Mesendoderm (in vitro differentiated cells): Measurements from ENCODE around the gene CFL1.

ENCODE experiments used
- DNase-seq: peaks from one replicate; pipeline ENCODE4 v3.0.0; 2013
- H2AK5ac ChIP-seq: 2 replicates; pipeline ENCODE4 v1.6.1; 2013; ENCODE audit warnings: low read length, inconsistent platforms
- H2BK120ac ChIP-seq: 2 replicates; pipeline ENCODE4 v1.6.1; 2013; ENCODE audit warnings: low read depth, mild to moderate bottlenecking, low read length, moderate library complexity, mixed read lengths
- H2BK15ac ChIP-seq: replicated peaks from 2 replicates; pipeline ENCODE4 v1.6.1; 2013; ENCODE audit warnings: low read depth, mild to moderate bottlenecking, moderate library complexity
- H2BK5ac ChIP-seq: 2 replicates; pipeline ENCODE4 v1.6.1; 2013; ENCODE audit warnings: low read length, inconsistent platforms
- H3K18ac ChIP-seq: 2 replicates; pipeline ENCODE4 v1.6.1; 2013; ENCODE audit warnings: mild to moderate bottlenecking, low read length, mixed read lengths
- H3K23ac ChIP-seq: one replicate; pipeline ENCODE4 v1.6.1; 2013; ENCODE audit warnings: low read length
- H3K27ac ChIP-seq: 2 replicates; pipeline ENCODE4 v1.5.1; 2013; ENCODE audit warnings: low read depth, mild to moderate bottlenecking, inconsistent platforms, low read length, moderate library complexity
- H3K27me3 ChIP-seq: 2 replicates; pipeline ENCODE4 v1.6.1; 2013; ENCODE audit warnings: low read length, control low read depth, mild to moderate bottlenecking, inconsistent platforms; ENCODE audit not compliant: insufficient read depth, poor library complexity
- H3K36me3 ChIP-seq: 2 replicates; pipeline ENCODE4 v1.6.1; 2013; ENCODE audit warnings: low read length, inconsistent platforms; ENCODE audit not compliant: control insufficient read depth, insufficient read depth
- H3K4ac ChIP-seq: one replicate; pipeline ENCODE4 v1.6.1; 2013; ENCODE audit warnings: low read depth, mild to moderate bottlenecking, low read length, moderate library complexity
- H3K4me1 ChIP-seq: 2 replicates; pipeline ENCODE4 v1.6.1; 2013; ENCODE audit warnings: low read depth, low read length, inconsistent platforms; ENCODE audit not compliant: control insufficient read depth
- H3K4me2 ChIP-seq: 2 replicates; pipeline ENCODE4 v1.6.1; 2013; ENCODE audit warnings: low read length
- H3K4me3 ChIP-seq: 2 replicates; pipeline ENCODE4 v1.5.1; 2013; ENCODE audit warnings: mild to moderate bottlenecking, low read length
- H3K56ac ChIP-seq: one replicate; pipeline ENCODE4 v1.6.1; 2013; ENCODE audit warnings: low read length
- H3K79me1 ChIP-seq: 2 replicates; pipeline ENCODE4 v1.6.1; 2013; ENCODE audit warnings: low read length, inconsistent platforms
- H3K79me2 ChIP-seq: 2 replicates; pipeline ENCODE4 v1.6.1; 2013; ENCODE audit warnings: mild to moderate bottlenecking, low read length; ENCODE audit not compliant: control insufficient read depth, insufficient read depth
- H3K9ac ChIP-seq: 2 replicates; pipeline ENCODE4 v1.6.1; 2013; ENCODE audit warnings: low read length, inconsistent platforms
- H4K5ac ChIP-seq: one replicate; pipeline ENCODE4 v1.6.1; 2013; ENCODE audit warnings: low read length
- H4K8ac ChIP-seq: one replicate; pipeline ENCODE4 v1.6.1; 2013; ENCODE audit warnings: low read depth, mild to moderate bottlenecking, control low read depth, low read length, moderate library complexity
- WGBS: extraction: QIAGEN DNeasy Blood & Tissue Kit; methylation state at CpG from one replicate; pipeline ENCODE4 v1.1.7; 2013; ENCODE audit warnings: low lambda C conversion rate, missing lambda C conversion rate; ENCODE audit not compliant: insufficient coverage; ENCODE audit errors: extremely low coverage; 5-methylcytosine and 5-hydroxymethylcytosine counted together

The CFL1 gene

DNA sequence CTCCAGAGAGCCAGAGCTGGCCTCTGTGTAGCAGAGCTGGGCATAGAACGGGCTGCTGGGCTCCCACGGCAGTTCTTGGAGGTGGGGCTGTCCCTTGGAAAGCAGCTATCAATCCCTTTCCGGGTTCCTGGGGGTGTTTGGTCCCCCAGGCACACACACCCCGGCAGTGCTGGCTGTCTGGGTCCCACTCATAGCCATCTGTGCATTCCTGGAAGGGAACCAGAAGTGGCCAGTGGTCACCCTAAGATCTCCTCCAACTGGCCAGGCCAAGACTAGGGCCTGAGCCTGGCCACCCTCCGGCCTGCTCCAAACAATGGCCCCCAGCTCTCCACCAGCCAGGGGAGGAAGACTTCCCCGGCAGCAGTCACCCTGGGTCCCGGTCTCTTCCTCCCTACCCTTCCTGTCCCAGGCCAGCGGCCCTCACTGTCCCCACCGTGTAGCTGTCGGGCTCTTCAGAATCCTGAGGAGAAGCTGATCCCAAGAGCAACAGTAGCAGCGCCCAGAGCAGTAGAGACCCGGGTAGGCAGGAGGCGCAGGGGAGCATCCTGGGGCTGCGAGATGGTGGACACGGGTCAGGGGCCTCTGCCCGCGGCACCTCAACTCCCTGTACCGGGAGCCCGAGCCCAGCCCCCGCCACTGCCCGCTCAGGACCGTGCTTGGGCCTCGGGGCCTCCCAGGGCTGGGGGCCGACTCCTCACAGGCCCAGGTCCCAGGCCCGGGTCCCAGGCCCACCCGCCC, 14.0 kb upstream of the CFL1 start:
- Histone ChIP-seq H3K36me3 (no peaks in the 10 kb centered on the region), H3K18ac (peak overlapping the region; percentile 94), H3K23ac (peak overlapping the region; percentile 29), H4K5ac (no peak overlapping the region), H2AK5ac (no peak overlapping the region), H4K8ac (no peak overlapping the region), H2BK5ac (no peak overlapping the region), H3K4me2 (peak overlapping the region; percentile 13), H3K9ac (peak overlapping the region; percentile 64), H3K27ac (no peak overlapping the region), H3K79me1 (no peaks in the 10 kb centered on the region), H3K4ac (peak overlapping the region; percentile 88), H3K4me3 (no peak overlapping the region), H3K27me3 (no peaks in the 10 kb centered on the region), H2BK15ac (no peak overlapping the region), H3K56ac (peak overlapping the region; percentile 93), H3K4me1 (no peaks in the 10 kb centered on the region), H3K79me2 (no peaks in the 10 kb centered on the region), H2BK120ac (peak overlapping the region; percentile 38)
- no CpG with 5 or more reads among the region's 26 CpGs for WGBS
- peak; percentile 62 for DNase-seq

DNA sequence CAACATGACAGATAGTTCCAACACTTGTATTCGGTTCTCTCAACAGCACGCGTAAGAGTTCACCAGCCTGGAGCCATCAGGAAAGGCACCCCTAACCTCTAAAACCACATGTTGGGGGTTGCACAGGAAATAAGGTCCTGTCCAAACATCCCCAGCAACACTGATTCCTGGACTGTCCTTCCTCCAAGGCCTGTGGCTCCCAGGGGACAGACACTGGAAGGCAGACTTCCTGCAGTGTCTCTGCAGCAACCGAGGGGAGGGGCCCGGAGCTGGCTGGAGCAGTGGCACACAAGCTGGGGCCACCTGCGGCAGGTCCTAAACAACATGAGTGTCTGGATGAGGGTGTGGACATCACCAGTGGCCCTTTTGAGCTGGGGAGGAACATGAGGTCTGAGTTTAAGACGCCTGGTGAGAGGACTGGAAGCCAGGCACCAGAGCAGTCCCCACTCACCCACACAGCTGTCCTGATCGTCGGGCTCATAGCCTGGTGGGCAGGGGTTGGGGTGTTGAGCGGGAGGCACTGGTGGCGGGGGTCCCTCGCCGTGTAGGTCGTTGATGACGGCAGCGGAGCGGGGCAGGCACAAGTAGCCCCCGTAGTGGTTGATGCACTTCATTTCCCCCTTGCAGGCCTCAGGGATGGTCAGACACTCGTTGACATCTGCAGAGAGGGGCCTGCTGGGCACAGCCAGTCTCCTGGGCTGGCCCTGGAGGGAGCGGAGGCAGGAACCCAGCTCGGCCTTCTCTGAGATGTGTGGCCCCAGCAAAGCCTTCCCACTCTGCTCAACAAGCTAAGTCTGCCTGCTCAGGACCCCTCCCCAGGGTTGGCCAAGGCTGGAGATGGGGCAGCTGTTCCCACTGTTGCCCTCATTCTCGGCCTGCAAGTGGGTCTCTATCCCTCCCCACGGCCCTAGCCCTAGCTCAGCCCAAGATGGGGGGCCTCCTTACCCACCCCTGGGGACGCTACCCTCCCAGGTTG, 13.0 kb upstream of the CFL1 start:
- no peak for DNase-seq
- Histone ChIP-seq H3K18ac (no peak overlapping the region), H3K4me3 (no peak overlapping the region), H4K8ac (no peak overlapping the region), H3K4me2 (no peak overlapping the region), H3K79me2 (no peaks in the 10 kb centered on the region), H3K27ac (no peak overlapping the region), H4K5ac (no peak overlapping the region), H3K56ac (peak overlapping the region; percentile 93), H3K79me1 (no peaks in the 10 kb centered on the region), H2BK5ac (no peak overlapping the region), H3K23ac (no peak overlapping the region), H3K27me3 (no peaks in the 10 kb centered on the region), H2BK120ac (no peak overlapping the region), H3K36me3 (peaks cover 1% of the 10 kb centered on the region), H2AK5ac (no peak overlapping the region), H3K4me1 (no peaks in the 10 kb centered on the region), H3K9ac (peak overlapping the region; percentile 64), H3K4ac (no peak overlapping the region), H2BK15ac (no peak overlapping the region)
- WGBS, result no CpG with 5 or more reads among the region's 24 CpGs

GRCh38 chr11:65870307-65870658, 12.3 kb upstream of the CFL1 start:
- Histone ChIP-seq H2AK5ac (no peak overlapping the region), H3K4me2 (no peak overlapping the region), H4K8ac (no peak overlapping the region), H3K27me3 (no peaks in the 10 kb centered on the region), H3K23ac (no peak overlapping the region), H3K56ac (no peak overlapping the region), H3K4me3 (no peak overlapping the region), H3K36me3 (peaks cover 4% of the 10 kb centered on the region), H3K18ac (no peak overlapping the region), H4K5ac (no peak overlapping the region), H3K79me1 (no peaks in the 10 kb centered on the region), H3K4ac (no peak overlapping the region), H3K27ac (no peak overlapping the region), H3K79me2 (no peaks in the 10 kb centered on the region), H3K9ac (no peak overlapping the region), H2BK15ac (no peak overlapping the region), H3K4me1 (no peaks in the 10 kb centered on the region), H2BK5ac (no peak overlapping the region), H2BK120ac (no peak overlapping the region)
- no peak for DNase-seq
- WGBS, result no CpG with 5 or more reads among the region's 11 CpGs

DNA sequence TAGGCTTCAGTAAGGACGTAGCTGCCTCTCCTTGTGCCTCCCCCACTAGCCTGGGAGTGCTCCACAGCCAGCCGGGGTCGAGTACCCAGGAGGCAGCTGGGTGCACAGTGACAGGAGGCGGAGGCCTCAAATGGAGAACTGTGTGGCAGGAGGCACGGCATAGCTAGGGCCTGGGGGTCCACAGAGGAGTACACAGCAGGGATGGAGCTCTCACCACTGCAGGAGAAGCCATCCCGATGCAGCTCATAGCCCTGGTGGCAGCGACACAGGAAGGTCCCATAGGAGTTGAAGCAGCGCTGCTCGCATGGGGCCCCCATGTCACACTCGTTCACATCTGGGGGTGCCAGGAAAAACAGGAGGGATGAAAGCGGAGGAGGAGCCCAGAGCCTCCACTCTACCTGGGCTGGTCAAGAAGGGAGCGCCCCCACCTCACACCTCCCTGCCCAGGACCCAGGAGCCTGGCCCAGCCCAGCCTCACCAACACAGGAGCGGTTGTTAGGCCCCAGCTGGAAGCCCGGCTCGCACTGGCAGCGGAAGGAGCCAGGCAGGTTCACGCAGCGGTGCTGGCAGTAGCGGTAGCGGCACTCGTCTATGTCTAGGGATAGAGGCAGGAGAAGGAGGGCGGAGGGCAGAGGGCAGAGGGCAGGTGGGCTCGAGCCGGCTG, 11.8 kb upstream of the CFL1 start:
- Histone ChIP-seq H4K5ac (no peak overlapping the region), H3K4ac (no peak overlapping the region), H3K36me3 (peaks cover 4% of the 10 kb centered on the region)

DNA sequence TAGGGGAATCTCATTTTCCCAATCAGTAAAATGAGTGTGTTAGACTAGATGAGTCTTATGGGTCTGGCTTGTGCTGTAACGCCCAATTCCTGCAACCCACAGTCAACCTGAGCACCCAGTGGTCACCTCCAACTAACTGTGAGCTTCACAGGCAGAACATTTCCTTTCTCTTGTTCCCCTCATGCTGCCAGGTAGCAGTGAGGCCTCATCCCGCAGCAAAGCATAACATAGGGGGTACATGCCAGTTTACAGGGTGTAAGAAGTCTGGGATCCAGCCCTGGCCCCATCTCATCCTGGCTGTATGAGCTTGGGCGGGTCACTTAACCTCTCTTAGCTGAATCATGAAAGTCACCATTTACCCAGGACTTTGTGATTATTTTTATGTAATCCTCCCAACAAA, 10.9 kb upstream of the CFL1 start:
- H3K4me1 ChIP-seq, result no peaks in the 10 kb centered on the region
- H2AK5ac ChIP-seq, result no peak overlapping the region
- H3K27ac ChIP-seq, result no peak overlapping the region
- no peak overlapping the region for H3K4me2 ChIP-seq
- H3K18ac ChIP-seq, result no peak overlapping the region
- H3K36me3 ChIP-seq, result peaks cover 9% of the 10 kb centered on the region
- H4K5ac ChIP-seq, result no peak overlapping the region
- H3K79me1 ChIP-seq, result no peaks in the 10 kb centered on the region
- H3K23ac ChIP-seq, result no peak overlapping the region
- no peak overlapping the region for H4K8ac ChIP-seq
- H3K79me2 ChIP-seq, result no peaks in the 10 kb centered on the region
- H3K9ac ChIP-seq, result no peak overlapping the region
- H2BK5ac ChIP-seq, result no peak overlapping the region
- no peak overlapping the region for H3K56ac ChIP-seq
- DNase-seq, result no peak
- no peaks in the 10 kb centered on the region for H3K27me3 ChIP-seq
- no peak overlapping the region for H3K4me3 ChIP-seq
- H2BK15ac ChIP-seq, result no peak overlapping the region
- H2BK120ac ChIP-seq, result no peak overlapping the region
- WGBS, result no CpG with 5 or more reads among the region's 3 CpGs
- H3K4ac ChIP-seq, result no peak overlapping the region

More for the DNA sequence above, 11.8 kb upstream of the CFL1 start:
- no peak overlapping the region for H2BK120ac ChIP-seq
- H3K4me1 ChIP-seq, result no peaks in the 10 kb centered on the region
- no peaks in the 10 kb centered on the region for H3K79me1 ChIP-seq
- no peak overlapping the region for H2BK5ac ChIP-seq
- H3K56ac ChIP-seq, result no peak overlapping the region
- no peak overlapping the region for H2BK15ac ChIP-seq
- H2AK5ac ChIP-seq, result no peak overlapping the region
- H4K8ac ChIP-seq, result no peak overlapping the region
- no peak for DNase-seq
- H3K4me3 ChIP-seq, result no peak overlapping the region
- H3K79me2 ChIP-seq, result no peaks in the 10 kb centered on the region
- no peak overlapping the region for H3K9ac ChIP-seq
- no CpG with 5 or more reads among the region's 24 CpGs for WGBS
- no peak overlapping the region for H3K27ac ChIP-seq
- no peaks in the 10 kb centered on the region for H3K27me3 ChIP-seq
- H3K18ac ChIP-seq, result no peak overlapping the region
- H3K4me2 ChIP-seq, result no peak overlapping the region
- H3K23ac ChIP-seq, result no peak overlapping the region
